ENCODE measurements around the gene MAGIX. TPM values are rescaled to one million over a fixed set of nuclear protein-coding genes. Genes with fewer than 3 reads are reported as not detected.
"Not testable (repeated sequence)": the region's sequence is repeated elsewhere in the genome, so short reads cannot be mapped to it uniquely, and the experiment has no call there.

Gene MAGIX
- 18.3 TPM for total RNA-seq

DNA sequence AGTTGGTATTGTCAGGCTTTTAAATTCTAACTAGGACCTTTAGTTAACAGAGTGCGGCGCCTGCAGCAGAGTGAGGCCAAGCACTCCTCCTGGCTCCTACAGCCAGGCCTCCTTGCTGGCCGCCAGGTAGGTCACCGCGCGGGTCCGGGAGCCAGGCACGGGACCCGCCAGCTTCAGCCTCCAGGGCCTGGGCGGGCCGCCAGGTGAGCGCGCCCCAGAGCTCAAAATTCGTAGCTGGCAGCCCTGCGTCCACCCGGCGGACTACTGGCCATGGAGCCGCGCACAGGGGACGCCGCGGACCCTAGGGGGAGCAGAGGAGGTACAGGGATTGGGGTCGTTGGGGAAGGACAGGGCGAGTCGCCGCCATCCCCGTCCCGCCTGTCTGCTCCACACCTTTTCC lies at the start of gene MAGIX:
Gene MAGIX, plus strand, starts transcription at position 139 of the 400 bp plus-strand sequence. Its CDS starts 132 bp downstream, at position 271.
- no peak for DNase-seq (ENCODE audit: low spot score)

DNA sequence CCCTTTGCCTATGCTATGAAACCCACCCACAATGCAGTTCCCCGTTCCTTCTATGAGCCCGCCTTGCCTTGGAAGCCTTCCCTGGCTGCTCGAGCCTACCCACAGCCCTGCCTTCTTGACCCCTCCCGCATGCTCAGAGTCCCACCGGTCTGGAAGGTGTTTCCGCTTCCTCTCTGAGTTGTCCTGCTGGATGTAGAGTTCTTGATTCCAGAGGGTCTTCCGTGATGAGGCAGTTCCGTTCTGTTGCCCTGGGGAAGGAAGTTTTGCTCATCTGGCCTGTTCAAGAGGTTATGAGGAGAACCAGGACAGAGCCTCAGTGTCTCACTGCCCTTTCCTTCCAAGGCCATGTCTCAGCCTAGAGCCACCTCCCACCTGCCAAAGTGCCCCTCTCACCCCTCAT lies 46.5 kb upstream of the MAGIX start:
- DNase-seq (ENCODE audit: low spot score), result no peak

DNA sequence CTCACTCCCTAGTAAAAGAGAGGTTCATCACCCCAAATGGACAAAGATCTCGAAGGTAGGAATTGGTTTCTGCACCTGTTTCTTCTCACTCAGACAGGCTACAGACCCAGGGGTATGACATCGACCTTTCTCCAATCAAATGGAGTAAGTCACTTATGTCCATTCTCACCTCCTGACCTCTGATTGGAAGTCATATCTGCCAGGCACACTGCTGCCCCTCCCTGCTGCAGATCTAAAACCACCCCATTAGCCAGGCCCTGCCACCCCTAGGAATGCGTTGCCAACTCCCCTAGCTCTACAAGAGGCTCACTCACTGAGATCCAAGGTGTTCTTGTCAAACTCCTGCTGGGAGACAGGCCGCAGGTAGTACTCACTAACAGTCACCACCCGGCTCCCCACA lies 45.8 kb upstream of the MAGIX start:
- no peak for DNase-seq (ENCODE audit: low spot score)

DNA sequence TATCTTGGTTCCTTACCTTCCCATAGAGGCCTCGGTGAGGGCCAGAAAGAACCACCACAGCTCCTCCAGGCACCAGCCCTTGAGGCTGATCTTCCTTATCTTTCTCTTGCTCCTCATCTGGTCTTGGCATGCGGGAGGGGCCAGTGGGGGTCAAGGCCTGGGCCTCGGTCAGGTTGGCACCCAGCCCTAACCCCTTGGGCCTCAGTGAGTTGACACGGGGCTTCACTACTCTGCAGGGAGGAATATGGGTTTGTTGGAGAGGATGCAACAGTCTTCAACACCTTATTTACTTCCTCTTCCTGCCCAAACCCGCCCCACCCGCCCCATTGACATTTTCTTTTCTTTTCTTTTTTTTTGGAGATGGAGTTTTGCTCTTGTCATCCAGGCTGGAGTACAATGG lies 45.0 kb upstream of the MAGIX start:
- DNase-seq (ENCODE audit: low spot score), result no peak

DNA sequence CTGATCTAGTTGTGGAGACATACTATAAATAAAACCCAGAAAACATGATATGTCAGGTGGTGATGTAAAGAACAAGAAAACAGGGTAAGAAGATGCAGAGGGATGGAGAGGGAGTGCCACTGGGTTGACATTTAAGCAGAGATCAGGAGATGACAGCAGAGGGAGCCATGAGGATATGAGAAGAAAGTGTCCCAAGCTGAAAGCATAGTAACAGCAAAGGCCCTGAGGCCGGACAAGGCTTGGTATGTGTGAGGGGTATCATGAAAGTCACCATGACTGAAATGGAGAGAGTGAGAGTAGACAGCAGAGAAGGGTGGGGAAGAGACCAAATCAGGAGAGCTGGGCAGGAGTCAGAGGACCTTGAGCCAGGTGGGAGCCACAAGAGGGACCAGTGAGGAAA lies 42.5 kb upstream of the MAGIX start:
- DNase-seq (ENCODE audit: low spot score), result no peak

DNA sequence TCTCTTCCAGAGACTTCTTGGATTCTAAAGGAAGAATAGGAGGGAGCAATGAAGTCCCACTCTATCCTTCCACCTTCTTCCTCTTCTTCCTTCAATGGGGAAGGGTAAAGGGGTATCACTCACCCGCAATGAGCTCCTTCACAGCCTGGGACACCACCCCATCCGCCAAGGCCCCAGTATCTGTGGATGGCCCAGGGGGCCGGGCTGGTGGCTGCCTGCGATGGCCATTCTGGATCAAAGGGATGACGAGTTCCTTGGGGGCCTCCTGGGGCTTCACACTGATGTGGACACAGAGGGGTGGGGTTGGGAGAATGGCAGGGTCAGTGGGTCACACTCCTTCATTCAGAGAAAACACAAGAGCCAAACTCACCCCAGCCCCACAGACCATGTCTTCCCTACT lies 40.1 kb upstream of the MAGIX start:
- DNase-seq (ENCODE audit: low spot score), result no peak

DNA sequence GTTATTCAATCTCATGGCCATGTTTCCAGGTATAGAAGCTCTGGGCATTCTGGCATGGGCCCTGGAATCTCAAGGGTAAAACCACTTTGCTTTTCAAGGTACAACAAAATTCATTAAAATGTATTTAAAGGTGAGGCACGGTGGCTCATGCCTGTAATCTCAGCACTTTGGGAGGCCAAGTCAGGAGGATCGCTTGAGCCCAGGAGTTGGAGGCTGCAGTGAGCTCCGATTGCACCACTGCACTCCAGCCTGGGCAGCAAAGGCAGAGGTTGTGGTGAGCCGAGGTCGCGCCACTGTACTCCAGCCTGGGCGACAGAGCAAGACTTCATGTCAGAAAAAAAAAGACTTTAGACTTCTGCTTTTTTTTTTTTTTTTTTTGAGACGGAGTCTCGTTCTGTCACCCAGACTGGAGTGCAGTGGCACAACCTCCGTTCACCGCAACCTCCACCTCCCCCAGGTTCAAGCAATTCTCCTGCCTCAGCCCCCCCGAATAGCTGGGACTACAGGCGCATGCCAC lies 34.8 kb upstream of the MAGIX start:
- not testable (repeated sequence) for DNase-seq (ENCODE audit: low spot score)

DNA sequence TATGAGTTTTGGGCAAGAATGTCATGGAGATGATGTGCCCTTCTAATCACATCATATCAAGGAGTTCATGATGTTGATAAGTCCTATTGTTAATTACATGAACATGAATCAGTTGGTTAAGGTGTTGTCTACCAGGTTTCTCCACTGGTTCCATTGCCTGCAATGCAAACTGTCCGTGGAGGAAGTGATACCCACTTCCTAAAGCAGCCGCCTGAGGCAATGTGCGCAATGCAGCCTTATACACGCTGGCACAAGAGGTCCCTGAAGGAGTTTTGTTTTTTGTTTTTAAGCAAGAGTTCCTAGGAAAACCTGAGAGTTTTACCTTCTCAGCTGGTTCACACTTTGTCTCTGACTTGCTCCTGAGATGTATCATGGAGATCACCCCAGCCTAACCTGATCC lies 33.1 kb upstream of the MAGIX start:
- DNase-seq (ENCODE audit: low spot score), result no peak

DNA sequence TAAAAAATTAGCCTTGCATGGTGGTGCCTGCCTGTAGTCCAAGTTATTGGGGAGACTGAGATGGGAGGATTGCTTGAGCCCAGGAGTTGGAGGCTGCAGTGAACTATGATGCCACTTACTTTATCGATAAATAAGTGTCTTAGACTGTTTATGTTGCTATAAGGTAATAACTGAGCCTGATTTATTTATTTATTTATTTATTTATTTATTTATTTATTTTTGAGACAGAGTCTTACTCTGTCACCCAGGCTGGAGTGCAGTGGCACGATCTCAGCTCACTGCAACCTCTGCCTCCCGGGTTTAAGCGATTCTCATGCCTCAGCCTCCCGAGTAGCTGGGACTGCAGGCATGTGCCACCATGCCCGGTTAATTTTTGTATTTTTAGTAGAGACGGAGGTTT lies 30.3 kb upstream of the MAGIX start:
- DNase-seq (ENCODE audit: low spot score), result not testable (repeated sequence)

DNA sequence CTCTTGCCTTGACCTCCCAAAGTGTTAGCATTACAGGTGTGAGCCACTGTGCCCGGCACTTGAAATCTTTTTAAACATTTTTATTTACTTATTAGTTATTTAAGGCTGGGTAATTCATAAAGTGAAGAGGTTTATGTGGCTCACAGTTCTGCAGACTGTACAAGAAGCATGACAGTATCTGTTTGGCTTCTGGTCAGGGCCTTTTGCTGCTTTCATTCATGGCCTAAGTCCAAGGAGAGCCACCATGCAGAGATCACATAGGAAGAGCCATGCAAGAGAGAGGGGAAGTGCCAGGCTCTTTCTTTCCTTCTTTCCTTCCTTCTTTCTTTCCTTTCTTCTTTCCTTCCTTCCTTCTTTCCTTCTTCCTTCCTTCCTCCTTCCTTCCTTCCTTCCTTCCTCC lies 28.8 kb upstream of the MAGIX start:
- DNase-seq (ENCODE audit: low spot score), result no peak

DNA sequence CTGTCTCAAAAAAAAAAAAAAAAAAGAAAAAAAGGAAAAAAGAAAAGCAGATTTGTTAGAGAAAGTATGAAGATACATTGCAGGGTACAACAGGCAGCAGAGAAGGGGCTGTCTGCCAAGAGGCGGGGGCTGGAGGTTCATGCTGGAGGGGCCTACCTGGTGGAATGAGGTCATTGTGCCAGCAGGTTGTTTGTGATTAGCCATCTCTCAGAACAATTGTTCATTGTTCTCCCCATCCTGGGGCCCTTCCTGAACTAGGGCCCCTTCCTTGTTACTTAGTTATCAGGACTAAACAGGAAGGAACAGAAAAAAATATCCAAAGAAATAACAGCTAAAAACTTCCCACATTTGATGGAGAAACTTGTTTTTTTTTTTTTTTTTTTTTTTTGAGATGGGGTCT lies 25.1 kb upstream of the MAGIX start:
- DNase-seq (ENCODE audit: low spot score), result no peak

DNA sequence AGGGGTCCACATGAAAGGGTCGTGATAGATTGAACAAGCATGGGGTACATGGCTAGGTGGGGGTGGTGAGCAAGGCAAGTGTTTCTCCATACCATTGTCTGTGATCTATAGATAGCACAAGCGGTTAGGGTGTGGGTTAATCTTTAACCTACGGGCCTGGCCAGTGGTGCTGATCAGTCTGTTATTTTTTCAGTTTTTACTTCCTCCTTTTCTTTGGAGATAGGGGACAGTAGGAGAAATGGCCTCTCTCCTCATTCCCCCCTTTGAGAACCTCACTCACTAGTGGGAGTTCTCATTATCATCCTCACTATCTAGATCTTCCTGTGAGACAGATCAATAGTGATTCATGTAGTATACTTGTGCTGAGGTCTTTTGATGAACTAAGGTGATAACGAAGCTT lies 22.8 kb upstream of the MAGIX start:
- no peak for DNase-seq (ENCODE audit: low spot score)

DNA sequence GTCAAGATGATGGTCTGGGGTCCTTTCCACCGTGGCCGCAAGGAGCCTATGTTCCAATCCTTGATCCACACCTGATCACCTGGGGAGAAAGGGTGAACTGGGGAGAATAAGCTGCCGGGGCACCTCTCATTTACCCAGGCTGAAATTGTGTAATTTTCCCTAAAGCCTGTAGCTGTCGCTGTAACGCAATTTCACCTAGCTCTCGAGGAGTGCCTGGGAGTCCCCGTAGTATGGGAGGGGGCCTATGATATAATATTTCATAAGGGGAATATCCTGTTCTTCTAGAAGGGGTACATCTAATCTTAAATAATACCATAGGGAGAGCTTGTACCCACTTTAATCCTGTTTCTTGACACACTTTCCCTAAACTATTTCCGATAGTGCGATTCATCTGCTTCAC lies 20.3 kb upstream of the MAGIX start:
- DNase-seq (ENCODE audit: low spot score), result not testable (repeated sequence)

DNA sequence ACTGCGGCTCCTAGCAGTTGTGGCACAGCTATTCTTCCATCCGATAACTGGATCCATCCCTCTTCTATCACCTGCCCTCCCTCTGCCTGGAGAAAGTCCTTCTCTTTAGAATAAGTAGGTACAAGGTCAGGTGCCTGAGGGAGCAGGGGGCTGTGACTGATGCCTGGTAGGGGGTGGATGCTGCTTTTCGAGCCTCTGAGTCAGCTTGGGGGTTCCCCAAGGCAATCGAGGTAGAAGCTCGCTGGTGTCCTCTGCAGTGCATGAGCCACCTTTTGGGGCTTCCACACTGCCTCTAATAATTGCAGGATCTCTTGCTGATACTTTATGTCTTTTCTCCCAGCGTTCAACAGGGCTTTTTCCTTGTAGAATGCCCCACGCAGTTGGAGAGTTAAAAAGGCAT lies 19.4 kb upstream of the MAGIX start:
- DNase-seq (ENCODE audit: low spot score), result not testable (repeated sequence)

DNA sequence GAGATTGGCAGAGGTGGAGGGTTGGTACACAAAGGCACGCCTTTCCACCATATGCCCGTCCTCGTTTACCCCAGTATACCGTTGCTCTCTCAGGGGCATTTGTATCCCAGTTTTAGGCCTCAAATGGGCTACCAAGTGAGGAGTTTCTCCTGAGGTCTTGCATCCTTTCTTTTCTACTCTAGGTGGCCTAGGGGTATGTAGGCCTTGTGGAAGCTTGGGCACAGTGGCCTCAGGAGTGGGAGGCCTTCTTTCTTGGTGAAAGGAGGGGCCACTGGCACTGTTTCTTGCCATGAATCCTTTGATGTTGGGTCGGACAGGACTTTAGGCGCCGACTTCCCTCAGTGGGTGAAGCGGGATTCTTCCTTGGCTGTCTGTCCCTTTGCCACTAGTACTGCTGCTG lies 15.3 kb upstream of the MAGIX start:
- no peak for DNase-seq (ENCODE audit: low spot score)

DNA sequence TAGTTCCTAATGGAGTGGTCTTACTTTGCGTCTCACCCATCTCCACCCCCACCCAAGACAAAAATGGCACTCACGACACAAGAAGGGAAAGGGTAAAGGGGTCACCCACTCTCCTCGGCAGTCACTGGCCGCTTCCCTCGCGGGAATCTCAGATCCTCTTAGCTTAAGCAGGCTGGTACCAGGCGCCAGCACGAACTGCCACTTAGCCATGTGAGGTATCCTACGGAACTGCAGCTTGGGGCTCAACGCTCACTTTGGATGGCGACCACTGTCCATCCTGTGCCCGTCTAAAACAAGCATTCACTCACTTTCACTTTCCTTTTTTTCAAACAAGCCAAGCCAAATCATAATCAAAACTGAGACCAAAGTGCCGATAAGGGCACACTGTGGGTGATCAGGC lies 14.6 kb upstream of the MAGIX start:
- DNase-seq (ENCODE audit: low spot score), result no peak

DNA sequence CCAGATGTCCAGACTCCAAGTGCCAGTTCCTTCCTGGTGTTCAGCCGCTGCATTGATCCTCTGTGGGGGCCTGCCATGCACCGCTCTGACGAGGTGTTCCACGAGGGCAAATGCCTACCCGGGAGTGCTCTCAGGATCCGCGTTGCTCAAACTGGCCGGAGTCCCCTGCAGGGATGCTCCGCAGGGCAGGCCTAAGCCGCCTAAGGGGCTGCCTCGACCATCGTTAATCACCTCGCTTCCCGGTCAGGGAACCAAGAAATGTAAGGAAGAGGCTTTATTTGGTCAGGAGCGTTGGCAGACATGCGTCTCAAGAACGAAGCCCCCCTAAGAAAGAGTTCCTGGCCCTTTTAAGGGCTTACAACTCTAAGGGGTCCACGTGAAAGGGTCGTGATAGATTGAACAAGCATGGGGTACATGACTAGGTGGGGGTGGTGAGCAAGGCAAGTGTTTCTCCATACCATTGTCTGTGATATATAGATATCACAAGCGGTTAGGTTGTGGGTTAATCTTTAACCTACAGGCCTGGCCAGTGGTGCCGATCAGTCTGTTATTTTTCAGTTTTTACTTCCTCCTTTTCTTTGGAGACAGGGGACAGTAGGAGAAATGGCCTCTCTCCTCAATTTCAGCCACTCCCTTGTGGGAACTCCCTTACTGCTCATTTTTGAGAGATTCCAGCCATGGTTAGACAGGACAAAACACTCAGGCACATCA lies 14.0 kb upstream of the MAGIX start:
- DNase-seq (ENCODE audit: low spot score), result not testable (repeated sequence)

DNA sequence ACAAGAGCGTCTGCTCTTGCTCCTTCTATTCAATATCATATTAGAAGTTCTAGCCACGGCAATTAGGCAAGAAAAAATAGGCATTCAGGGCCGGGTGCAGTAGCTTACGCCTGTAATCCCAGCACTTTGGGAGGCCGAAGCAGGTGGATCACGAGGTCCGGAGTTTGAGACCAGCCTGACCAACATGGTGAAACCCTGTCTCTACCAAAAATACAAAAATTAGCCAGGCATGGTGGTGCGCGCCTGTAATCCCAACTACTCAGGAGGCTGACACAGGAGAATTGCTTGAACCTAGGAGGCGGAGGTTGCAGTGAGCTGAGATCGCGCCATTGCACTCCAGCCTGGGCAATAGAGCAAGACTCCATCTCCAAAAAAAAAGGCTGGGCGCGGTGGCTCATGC lies 13.3 kb upstream of the MAGIX start:
- not testable (repeated sequence) for DNase-seq (ENCODE audit: low spot score)

DNA sequence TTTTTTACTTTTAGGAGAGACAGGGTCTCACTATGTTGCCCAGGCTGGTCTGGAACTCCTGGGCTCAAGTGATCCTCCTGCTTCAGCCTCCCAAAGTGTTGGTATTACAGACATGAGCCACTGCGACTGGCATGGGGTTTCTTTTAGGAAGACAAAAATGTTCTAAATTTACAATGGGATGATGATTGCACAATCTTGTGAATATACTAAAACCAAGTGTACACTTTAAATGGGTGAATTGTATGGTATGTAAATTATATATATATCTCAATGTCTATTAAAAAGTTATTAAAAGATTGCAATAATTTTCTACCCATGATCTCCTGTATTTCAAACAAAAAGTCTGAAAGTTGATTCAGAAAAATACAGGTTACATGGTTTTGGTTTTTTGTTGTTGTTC lies 9.1 kb upstream of the MAGIX start:
- DNase-seq (ENCODE audit: low spot score), result no peak

DNA sequence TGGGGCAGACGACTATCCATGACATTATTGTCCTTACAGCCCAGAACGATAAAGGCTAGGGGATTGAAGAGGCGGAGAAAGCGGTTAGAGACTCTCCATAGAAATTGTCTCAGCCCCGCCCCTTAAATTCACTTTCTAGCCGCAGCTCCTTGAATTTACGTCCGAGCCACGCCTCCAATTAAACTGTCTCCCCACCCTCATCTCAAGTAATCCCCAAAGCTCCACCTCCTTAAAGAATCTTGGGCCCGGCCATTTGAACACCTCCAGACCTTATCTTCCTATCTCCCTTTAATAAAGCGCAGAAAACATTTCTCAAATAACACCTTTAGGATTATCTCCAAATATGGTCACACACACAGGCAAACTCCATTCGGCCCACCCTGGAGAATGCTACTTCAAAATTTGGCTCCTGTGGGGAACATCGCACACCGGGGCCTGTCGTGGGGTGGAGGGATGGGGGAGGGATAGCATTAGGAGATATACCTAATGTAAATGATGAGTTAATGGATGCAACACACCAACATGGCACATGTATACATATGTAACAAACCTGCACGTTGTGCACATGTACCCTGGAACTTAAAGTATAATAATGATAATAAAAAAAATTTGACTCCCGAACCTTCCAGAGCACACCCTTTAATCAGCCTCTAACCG lies 7.2 kb upstream of the MAGIX start:
- DNase-seq (ENCODE audit: low spot score), result peak; percentile 54

DNA sequence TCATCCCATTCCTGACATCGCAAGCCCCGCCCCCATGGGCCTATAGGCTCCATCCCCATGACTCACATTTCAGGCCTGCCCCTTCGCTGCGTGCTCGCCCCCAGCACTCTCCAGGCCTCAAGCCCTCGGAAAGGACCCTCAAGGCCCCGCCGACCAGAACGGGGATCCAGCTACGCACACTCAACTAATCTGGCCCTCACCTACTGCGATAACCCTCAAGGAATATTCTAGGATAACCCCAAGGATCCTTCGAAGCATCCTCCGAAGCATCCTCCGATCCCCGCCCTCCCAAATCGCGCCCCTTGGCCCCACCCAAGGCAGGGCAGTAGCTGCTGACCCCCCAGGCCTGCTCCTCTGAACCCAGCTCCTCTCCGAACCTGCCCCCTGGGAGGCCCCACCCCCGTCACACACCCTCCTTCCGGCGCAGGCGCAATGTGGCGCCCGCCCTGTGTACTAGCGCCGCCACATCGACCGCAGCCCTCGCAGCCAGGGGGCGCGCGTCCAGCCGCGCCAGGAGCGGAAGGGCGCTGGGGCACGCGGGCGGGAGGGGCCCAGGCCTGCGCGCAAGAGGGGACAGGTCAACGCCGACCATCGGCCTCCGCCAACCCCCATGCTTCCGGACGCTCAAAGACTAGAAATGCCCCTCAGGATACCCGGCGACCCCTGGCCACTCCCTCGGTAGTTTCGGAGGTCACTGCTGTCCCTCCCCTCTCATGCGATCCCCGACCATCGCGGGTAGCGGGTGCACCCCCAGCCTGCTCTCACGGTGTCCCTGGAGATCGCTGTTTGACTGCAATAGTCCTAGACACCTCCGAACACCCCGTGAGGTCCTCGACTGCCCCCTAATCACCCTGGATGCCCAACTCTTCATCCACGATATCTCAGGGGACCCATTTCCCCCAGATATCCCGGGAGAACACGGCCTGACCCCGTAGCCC lies 6.4 kb upstream of the MAGIX start:
- peak; percentile 88 for DNase-seq (ENCODE audit: low spot score)

DNA sequence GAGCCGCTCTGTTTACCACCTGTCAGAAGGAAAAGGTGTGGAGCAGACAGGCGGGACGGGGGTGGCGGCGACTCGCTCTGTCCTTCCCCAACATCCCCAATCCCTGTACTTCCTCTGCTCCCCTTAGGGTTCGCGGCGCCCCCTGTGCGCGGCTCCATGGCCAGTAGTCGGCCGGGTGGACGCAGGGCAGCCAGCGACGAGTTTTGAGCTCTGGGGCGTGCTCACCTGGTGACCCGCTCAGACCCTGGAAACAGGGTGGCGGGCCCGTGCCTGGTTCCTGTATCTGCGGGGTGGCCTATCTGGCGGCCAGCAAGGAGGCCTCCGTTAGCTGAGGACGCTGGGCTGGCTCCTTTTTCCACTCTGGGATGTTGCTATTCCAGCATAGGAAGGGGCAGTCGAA lies 5.4 kb upstream of the MAGIX start:
- no peak for DNase-seq (ENCODE audit: low spot score)
